NCI-H1930 (cell line): ENCODE measurements around the gene RBMS1.

Experiments
- DNase-seq, 2 experiments: peaks; one replicate each; lab custom pipeline; 2025; lab: John Stamatoyannopoulos, UW

The RBMS1 gene

DNA sequence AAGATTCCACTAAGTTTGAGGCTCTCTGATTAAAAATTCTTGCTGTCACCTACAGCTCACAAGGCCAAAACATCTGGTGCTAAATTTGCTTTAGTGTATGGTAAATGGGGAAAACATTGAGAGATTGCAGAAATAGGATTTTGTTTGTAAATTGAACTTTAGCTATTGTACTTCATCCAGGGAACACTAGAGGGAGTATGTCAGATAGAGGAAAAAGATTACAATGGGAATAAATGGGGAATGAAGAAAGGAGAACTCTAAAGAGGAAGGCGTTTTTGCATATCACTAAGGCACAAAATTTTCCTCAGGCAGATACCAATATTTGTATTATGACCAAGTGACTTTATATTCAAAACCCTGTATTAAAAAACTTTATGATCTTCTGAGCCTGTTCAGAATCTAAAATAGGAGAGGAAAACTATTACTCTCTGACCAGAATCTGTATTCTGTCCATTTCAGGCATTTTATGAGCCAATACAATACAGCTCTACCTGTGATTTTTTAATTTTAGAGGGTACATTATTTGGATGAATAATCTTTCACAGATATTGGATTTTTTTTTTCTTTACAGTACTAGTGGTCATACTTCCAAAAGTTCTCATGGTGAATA is 241.2 kb downstream of the RBMS1 start:
- peak in 1 of 2 experiments; percentile 21 for DNase-seq

DNA sequence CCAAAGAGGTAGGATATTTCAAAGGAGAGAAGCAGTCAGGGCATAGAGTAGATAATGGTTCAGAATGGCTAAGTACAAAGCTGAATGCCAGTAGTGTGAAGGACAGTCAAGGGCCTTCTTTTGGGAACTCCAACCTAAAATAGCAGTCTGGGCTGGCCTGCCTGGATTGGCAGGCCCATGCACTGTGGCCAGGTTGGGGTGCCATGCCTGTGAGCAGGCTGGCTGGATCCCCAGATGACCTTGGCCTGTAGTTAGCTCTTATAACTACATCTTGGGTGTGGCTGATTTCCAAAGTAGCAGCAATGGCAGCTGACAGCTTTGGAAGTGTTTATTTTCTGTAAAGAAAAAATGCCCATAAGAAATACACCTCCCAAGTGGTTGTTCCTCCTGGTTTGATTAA is 242.0 kb downstream of the RBMS1 start:
- no peak for DNase-seq

DNA sequence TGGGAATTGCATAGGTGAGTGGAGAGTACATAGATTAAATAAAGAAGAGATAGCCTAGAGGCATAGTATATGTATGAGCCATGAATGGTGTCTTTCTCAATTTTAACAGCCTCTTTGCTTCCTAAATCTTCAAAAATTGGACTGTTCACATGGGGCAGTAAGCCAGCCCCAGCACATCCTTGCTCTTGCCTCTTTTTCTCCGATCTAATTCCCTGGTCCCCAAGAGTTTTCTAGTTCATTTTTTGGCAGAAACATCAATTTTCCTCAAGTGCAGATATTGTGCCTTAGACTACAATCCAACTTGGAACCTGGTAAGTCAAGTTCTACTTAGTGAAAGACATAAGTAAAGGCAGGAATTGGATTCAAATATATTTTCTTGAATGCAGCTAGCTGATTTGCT is 243.7 kb downstream of the RBMS1 start:
- DNase-seq: no peak

GRCh38 chr2:160247296-160248035 is 246.1 kb downstream of the RBMS1 start:
- DNase-seq: no peak

- no peak for DNase-seq
Measured at GRCh38 chr2:160246356-160246755, 247.3 kb downstream of the RBMS1 start.

- DNase-seq: no peak
Measured at GRCh38 chr2:160245614-160246155, 247.9 kb downstream of the RBMS1 start.

DNA sequence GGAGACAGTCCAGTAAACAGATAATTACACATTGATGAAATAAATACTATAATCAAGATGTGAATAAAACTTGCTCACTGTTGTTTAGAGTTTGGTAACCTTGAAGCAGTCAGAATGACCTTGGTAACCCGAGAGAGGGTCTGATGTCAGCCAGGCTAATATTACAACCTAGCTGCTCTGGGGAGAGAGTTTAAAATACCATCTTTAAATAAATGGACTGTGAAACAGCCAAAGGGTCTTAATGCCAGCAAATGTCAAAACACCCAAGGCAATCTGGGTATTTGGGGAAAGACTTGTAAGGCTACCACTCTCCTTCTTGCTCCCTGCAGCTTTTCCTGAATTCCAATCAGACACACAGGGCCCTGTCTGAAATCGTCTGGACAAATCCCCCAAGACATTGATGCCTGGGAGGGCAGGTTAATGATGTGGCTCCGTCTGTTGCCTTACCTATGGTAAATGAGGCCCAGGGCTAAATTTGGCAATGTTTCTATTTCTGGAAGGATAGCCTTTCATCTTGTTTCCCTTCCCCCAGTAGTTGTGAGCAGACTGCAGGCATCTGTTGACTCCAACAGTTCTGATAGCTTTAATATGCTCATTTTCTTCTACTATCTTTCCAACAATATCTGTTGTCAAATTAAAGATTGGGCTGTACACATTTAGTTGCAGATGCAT is 250.6 kb downstream of the RBMS1 start:
- no peak for DNase-seq

- no peak for DNase-seq
Measured at GRCh38 chr2:160241251-160242137, 252.1 kb downstream of the RBMS1 start.

- DNase-seq: no peak
Measured at GRCh38 chr2:160239436-160239835, 254.2 kb downstream of the RBMS1 start.

GRCh38 chr2:160238392-160238791 is 255.2 kb downstream of the RBMS1 start:
- no peak for DNase-seq

DNA sequence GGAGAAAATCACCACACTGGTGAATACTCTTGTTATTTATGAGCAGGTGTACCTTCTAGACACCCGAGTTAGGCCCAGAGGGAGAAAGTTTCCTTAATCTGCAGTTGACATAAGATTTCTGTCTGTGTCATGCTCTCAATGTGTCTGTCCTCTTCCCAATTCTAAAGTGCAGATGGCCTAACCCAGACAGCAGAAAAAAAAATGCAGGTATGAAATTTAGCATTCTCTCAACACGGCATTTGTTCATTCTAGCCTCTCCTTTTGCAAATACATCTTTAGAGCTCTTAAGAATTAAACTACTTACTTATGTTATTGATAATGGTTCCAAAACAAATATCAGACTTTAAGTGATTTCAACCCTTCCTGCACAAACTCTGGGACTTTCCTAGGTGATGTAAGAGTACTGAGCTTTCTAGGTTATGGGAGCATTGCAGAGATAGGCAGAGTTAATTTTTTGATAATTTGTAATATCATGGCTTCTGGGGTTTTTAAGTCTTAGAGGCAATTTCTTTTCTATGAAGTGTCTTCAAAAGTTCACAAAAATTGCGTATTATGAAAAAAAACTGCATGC is 260.6 kb downstream of the RBMS1 start:
- DNase-seq: no peak

DNA sequence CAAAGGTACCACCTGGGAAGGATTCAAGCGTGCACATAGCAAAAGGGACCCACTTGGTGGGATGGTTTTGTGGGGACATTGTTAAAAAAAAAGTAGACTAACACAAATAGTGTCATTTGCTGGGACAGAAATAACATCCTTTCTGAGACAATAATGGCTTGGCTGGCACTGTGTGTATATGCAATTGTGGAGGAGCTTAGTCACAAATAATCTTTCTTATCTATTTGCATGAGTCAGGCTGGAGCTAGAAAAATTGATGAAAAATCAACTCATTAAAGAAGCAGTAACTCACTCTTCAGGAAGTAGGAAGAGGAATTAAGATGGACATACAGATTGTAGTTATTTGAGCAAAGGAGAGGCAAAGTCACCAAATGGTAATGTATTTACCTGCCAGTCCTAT is 264.0 kb downstream of the RBMS1 start:
- no peak for DNase-seq

GRCh38 chr2:160228141-160228917 is 265.3 kb downstream of the RBMS1 start:
- DNase-seq: no peak

- DNase-seq: no peak
Measured at GRCh38 chr2:160227293-160227915, 266.2 kb downstream of the RBMS1 start.

DNA sequence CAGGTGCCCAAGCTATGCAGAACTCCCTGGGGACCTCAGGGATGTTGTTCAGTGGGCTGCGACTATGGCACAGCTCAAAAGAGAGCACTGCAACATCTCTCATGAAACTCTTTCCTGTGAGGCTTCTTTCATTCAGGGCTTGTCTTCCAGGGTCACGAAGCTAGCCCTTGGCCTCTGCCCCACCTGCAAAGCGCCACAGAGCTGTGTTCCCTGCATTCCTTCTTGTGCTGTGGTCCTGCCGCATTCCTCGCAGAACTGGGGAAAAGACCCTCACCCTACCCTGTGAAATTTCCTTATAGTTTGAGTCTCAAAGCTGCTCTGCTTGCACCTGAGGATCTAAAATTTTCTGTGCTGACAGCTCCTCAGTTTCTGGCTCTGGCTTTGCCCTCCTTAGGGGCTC is 267.2 kb downstream of the RBMS1 start:
- DNase-seq: no peak

DNA sequence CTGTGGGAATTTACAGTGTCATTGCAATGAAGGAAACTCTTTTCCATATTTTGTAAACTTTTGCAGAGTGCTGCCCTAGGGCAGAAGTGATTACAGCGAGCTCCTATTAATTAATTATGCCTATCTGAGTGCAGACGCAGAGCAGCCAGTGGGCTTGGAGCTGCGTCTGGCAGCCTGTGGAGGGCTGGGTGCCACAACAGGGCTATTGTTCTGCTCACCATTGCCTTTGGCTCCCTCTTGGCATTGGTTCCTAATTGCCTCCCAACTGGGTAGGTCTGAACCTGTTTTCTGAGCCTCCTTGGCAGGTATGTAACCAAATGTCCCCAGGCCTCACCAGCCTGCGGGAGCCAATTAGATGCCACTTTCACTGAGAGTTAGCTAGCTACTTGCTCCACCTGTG is 267.9 kb downstream of the RBMS1 start:
- DNase-seq: no peak

GRCh38 chr2:160224507-160224906 is 269.1 kb downstream of the RBMS1 start:
- no peak for DNase-seq

- DNase-seq: no peak
Measured at GRCh38 chr2:160224060-160224459, 269.5 kb downstream of the RBMS1 start.

GRCh38 chr2:160223560-160223959 is 270.0 kb downstream of the RBMS1 start:
- DNase-seq: no peak

- no peak for DNase-seq
Measured at GRCh38 chr2:160222546-160223283, 270.9 kb downstream of the RBMS1 start.
